H1 (cell line): ENCODE data around the gene CCDC33. TPM values are rescaled to one million over a fixed set of nuclear protein-coding genes. Genes with fewer than 3 reads are reported as not detected.

Experiments used
- CBX8 ChIP-seq: fragments of 300-800, 300-1000 bp; sonication (generic); IDR thresholded peaks from 2 replicates; pipeline ENCODE4 v1.7.1; 2016; ENCODE audit warnings: low read depth, low read length, borderline replicate concordance
- CHD1 ChIP-seq: IDR thresholded peaks from 2 replicates; pipeline ENCODE4 v1.6.1; 2012; ENCODE audit warnings: low read depth, low read length, improper control_type of control experiment
- CHD7 ChIP-seq: fragments of 300-600 bp; sonication (generic); IDR thresholded peaks from 2 replicates; pipeline ENCODE4 v1.7.1; 2012; ENCODE audit warnings: low read length, moderate library complexity, mild to moderate bottlenecking, inconsistent platforms; ENCODE audit not compliant: insufficient replicate concordance
- CREB1 ChIP-seq: IDR thresholded peaks from 2 replicates; pipeline ENCODE4 v1.6.1; 2012; ENCODE audit warnings: inconsistent platforms
- CTCF ChIP-seq, 3 experiments: IDR thresholded peaks; 1 replicate in 2 of 3; 2 replicates in 1 of 3; pipeline versions ENCODE4 v1.5.1 to v1.6.1; 2011; ENCODE audit warnings: low read length in 3 of 3, mild to moderate bottlenecking in 3 of 3, inconsistent platforms in 2 of 3, low read depth in 1 of 3, moderate library complexity in 1 of 3; ENCODE audit not compliant: insufficient read depth in 1 of 3; ENCODE audit errors: control extremely low read depth in 1 of 3
- FOSL1 ChIP-seq: IDR thresholded peaks from 2 replicates; pipeline ENCODE4 v1.6.1; 2011; ENCODE audit warnings: mild to moderate bottlenecking, low read depth, low read length, moderate library complexity; ENCODE audit not compliant: insufficient read depth
- SAP30 ChIP-seq: fragments of 300-600 bp; sonication (generic); IDR thresholded peaks from 2 replicates; pipeline ENCODE4 v1.7.1; 2012; ENCODE audit warnings: low read length, moderate library complexity, mild to moderate bottlenecking, inconsistent platforms; ENCODE audit not compliant: insufficient read depth, insufficient replicate concordance
- SP4 ChIP-seq: IDR thresholded peaks from 2 replicates; pipeline ENCODE4 v1.6.1; 2012; ENCODE audit warnings: low read length, inconsistent platforms
- TCF12 ChIP-seq: IDR thresholded peaks from 2 replicates; pipeline ENCODE4 v1.6.1; 2011; ENCODE audit warnings: low read depth, mild to moderate bottlenecking, low read length
- YY1 ChIP-seq: IDR thresholded peaks from 2 replicates; pipeline ENCODE4 v1.6.1; 2011; ENCODE audit warnings: low read depth, mild to moderate bottlenecking, low read length
- polyA plus RNA-seq, 7 experiments: library from polyadenylated mRNA; depleted of rRNA in 3 of 7; stranded (reverse) in 5 of 7; unstranded in 2 of 7; fragments of >200 nt in 5 of 7; fragments of 200-250 nt in 2 of 7; gene quantifications; 1 replicate in 5 of 7; 2 replicates in 1 of 7; 4 replicates in 1 of 7; pipeline versions ENCODE4 v1.2.1 to v1.2.3, GENCODE V29; 2011 to 2013; ENCODE audit warnings: missing spikeins in 2 of 7, mixed read lengths in 2 of 7
- total RNA-seq: library from RNA; stranded (reverse); fragmentation: NEBNext Ultra II Directional; extraction: Animal tissue kit (Norgen Biotek cat#: 25700); gene quantifications from 2 replicates; pipeline ENCODE4 v1.2.1, GENCODE V29; 2021

CCDC33 gene
- total and polyA plus RNA-seq, 2 of the 8 experiments (the other 6 are each of a cell fraction or from before 2014, with no cell fraction given) = 2.0 to 2.7 TPM

- TF ChIP-seq CHD7 (no peak), TCF12 (no peak), SP4 (no peak), CREB1 (no peak), CHD1 (no peak), SAP30 (no peak), FOSL1 (no peak), CBX8 (no peak), YY1 (no peak), CTCF (IDR thresholded peaks at IDR 0.05; ENCODE audit: control extremely low read depth in 1 of 3, insufficient read depth in 1 of 3, low read depth in 1 of 3, low read length in 3 of 3) (no peak)
Measured at GRCh38 chr15:74332611-74333010, 96.5 kb downstream of the CCDC33 start (continued).
